Caco-2 (cell line): ENCODE measurements around the gene LDB2. TPM values are rescaled to one million over a fixed set of nuclear protein-coding genes. Genes with fewer than 3 reads are reported as not detected.

Source experiments
- BruUV-seq: library from RNA; stranded (reverse); fragments of 400-500 nt; replicated peaks from 2 replicates; lab custom pipeline; 2021; lab: Mats Ljungman, UMichigan
- CTCF ChIA-PET: fragments of 300-600 bp; sonication (Branson Sonifier 250); formaldehyde crosslinking; loops from one replicate; lab custom pipeline; 2022; ENCODE audit warnings: antibody characterized with exemption; lab: Charles Lee
- POLR2A ChIA-PET: fragments of 300-600 bp; sonication (Branson Sonifier 250); formaldehyde crosslinking; loops from one replicate; lab custom pipeline; 2022; ENCODE audit warnings: antibody characterized with exemption; lab: Charles Lee
- DNase-seq, 2 experiments: peaks; one replicate each; pipeline versions ENCODE4 v3.0.0 to v3.0.0-alpha.2; 2020 to 2022
- H3K27me3 ChIP-seq: replicated peaks from 2 replicates; pipeline ENCODE4 v1.6.0; 2011; ENCODE audit warnings: low read length; ENCODE audit not compliant: control insufficient read depth, insufficient read depth
- H3K36me3 ChIP-seq: 2 replicates; pipeline ENCODE4 v1.5.1; 2011; ENCODE audit warnings: low read length; ENCODE audit not compliant: control insufficient read depth, insufficient read depth
- H3K4me1 ChIP-seq: fragments of 250-450 bp; sonication (Bioruptor Pico); 2 replicates; pipeline ENCODE4 v1.5.1; 2020; ENCODE audit warnings: mild to moderate bottlenecking
- H3K4me3 ChIP-seq: 2 replicates; pipeline ENCODE4 v1.5.1; 2011; ENCODE audit warnings: low read depth, mild to moderate bottlenecking, control low read depth, low read length
- H3K9me3 ChIP-seq: fragments of 250-450 bp; sonication (Bioruptor Pico); 2 replicates; pipeline ENCODE4 v1.5.1; 2020; ENCODE audit warnings: mild to moderate bottlenecking, moderate library complexity
- H3K27ac Mint-ChIP-seq: one replicate; pipeline ENCODE4 v1.8.0; 2022; ENCODE audit warnings: mixed read lengths; ENCODE audit not compliant: unreplicated experiment
- H3K27me3 Mint-ChIP-seq: one replicate; pipeline ENCODE4 v1.8.0; 2022; ENCODE audit warnings: mixed read lengths; ENCODE audit not compliant: insufficient read depth, unreplicated experiment
- H3K36me3 Mint-ChIP-seq: one replicate; pipeline ENCODE4 v1.8.0; 2022; ENCODE audit warnings: mild to moderate bottlenecking, mixed read lengths; ENCODE audit not compliant: insufficient read depth, unreplicated experiment
- H3K4me1 Mint-ChIP-seq: one replicate; pipeline ENCODE4 v1.8.0; 2022; ENCODE audit warnings: low read depth, mixed read lengths; ENCODE audit not compliant: unreplicated experiment
- H3K4me3 Mint-ChIP-seq: one replicate; pipeline ENCODE4 v1.8.0; 2022; ENCODE audit warnings: mild to moderate bottlenecking, moderate library complexity, mixed read lengths; ENCODE audit not compliant: unreplicated experiment
- H3K9me3 Mint-ChIP-seq: one replicate; pipeline ENCODE4 v1.8.0; 2022; ENCODE audit warnings: mixed read lengths; ENCODE audit not compliant: unreplicated experiment
- CTCF ChIP-seq, 2 experiments: fragments of 200-600 bp in 1 of 2; IDR thresholded peaks; 1 replicate in 1 of 2; 2 replicates in 1 of 2; pipeline versions ENCODE4 v1.5.1 to v1.8.0; 2011 to 2022; ENCODE audit warnings: antibody characterized with exemption in 1 of 2, control low read depth in 1 of 2, inconsistent platforms in 1 of 2, low read depth in 1 of 2, low read length in 1 of 2, mild to moderate bottlenecking in 1 of 2, moderate library complexity in 1 of 2; ENCODE audit not compliant: insufficient read depth in 1 of 2, severe bottlenecking in 1 of 2, unreplicated experiment in 1 of 2
- intact Hi-C: fragments of 100-400 bp; cut with micrococcal nuclease; formaldehyde crosslinking; loops from one replicate; pipeline ENCODE4 v1.10.0; 2022; ENCODE audit not compliant: unreplicated experiment
- total RNA-seq: library from RNA; stranded (reverse); gene quantifications from 2 replicates; pipeline ENCODE4 v1.2.3, GENCODE V29; 2022

Gene LDB2
- total RNA-seq, 1 experiment from 2014 or later, result not detected

- Mint-ChIP-seq H3K4me1 (no peaks in the 10 kb centered on the region), H3K4me3 (no peak overlapping the region), H3K27ac (no peak overlapping the region), H3K9me3 (no peaks in the 10 kb centered on the region), H3K27me3 (peaks cover 4% of the 10 kb centered on the region), H3K36me3 (no peaks in the 10 kb centered on the region)
- ChIA-PET POLR2A (no interaction called here), CTCF (no interaction called here)
- intact Hi-C loops, result no loop called here
- no peak for TF ChIP-seq CTCF (IDR thresholded peaks at IDR 0.05; ENCODE audit: insufficient read depth in 1 of 2, low read depth in 1 of 2, low read length in 1 of 2, severe bottlenecking in 1 of 2, unreplicated experiment in 1 of 2)
- DNase-seq, result no peak
- no TSS peak for BruUV-seq
- H3K4me3 ChIP-seq, result no peak overlapping the region
- no peaks in the 10 kb centered on the region; the same call in 1 of the 2 replicates for H3K27me3 ChIP-seq
- no peaks in the 10 kb centered on the region for H3K36me3 ChIP-seq
- no peaks in the 10 kb centered on the region for H3K9me3 ChIP-seq
- no peaks in the 10 kb centered on the region for H3K4me1 ChIP-seq
These were observed 313.4 kb downstream of the LDB2 start for GRCh38 chr4:16585053-16585452.

- DNase-seq, result no peak
These were observed 314.7 kb downstream of the LDB2 start for GRCh38 chr4:16583764-16584163.

GRCh38 chr4:16582526-16582925, 315.9 kb downstream of the LDB2 start:
- H3K9me3 ChIP-seq, result no peaks in the 10 kb centered on the region
- H3K4me1 ChIP-seq, result no peaks in the 10 kb centered on the region
- TF ChIP-seq CTCF (IDR thresholded peaks at IDR 0.05; ENCODE audit: insufficient read depth in 1 of 2, low read depth in 1 of 2, low read length in 1 of 2, severe bottlenecking in 1 of 2, unreplicated experiment in 1 of 2), result no peak
- Mint-ChIP-seq H3K4me3 (no peak overlapping the region), H3K27me3 (peaks cover 8% of the 10 kb centered on the region), H3K4me1 (no peaks in the 10 kb centered on the region), H3K27ac (no peak overlapping the region), H3K9me3 (no peaks in the 10 kb centered on the region), H3K36me3 (no peaks in the 10 kb centered on the region)
- POLR2A ChIA-PET, result no interaction called here
- no peak overlapping the region for H3K4me3 ChIP-seq
- BruUV-seq, result no TSS peak
- intact Hi-C loops, result no loop called here
- H3K36me3 ChIP-seq, result no peaks in the 10 kb centered on the region
- CTCF ChIA-PET, result no interaction called here
- H3K27me3 ChIP-seq, result no peaks in the 10 kb centered on the region; the same call in 1 of the 2 replicates
- peak in 1 of 2 experiments; percentile 15 for DNase-seq

More at GRCh38 chr4:16583764-16584163, 314.7 kb downstream of the LDB2 start:
- H3K4me3 Mint-ChIP-seq, result no peak overlapping the region
- Histone ChIP-seq H3K9me3 (no peaks in the 10 kb centered on the region), H3K36me3 (no peaks in the 10 kb centered on the region), H3K4me1 (no peaks in the 10 kb centered on the region), H3K27me3 (no peaks in the 10 kb centered on the region; the same call in 1 of the 2 replicates), H3K4me3 (no peak overlapping the region)
- no peak for TF ChIP-seq CTCF (IDR thresholded peaks at IDR 0.05; ENCODE audit: insufficient read depth in 1 of 2, low read depth in 1 of 2, low read length in 1 of 2, severe bottlenecking in 1 of 2, unreplicated experiment in 1 of 2)
- BruUV-seq, result no TSS peak
- H3K27ac Mint-ChIP-seq, result no peak overlapping the region
- H3K36me3 Mint-ChIP-seq, result no peaks in the 10 kb centered on the region
- H3K27me3 Mint-ChIP-seq, result peaks cover 8% of the 10 kb centered on the region
- CTCF ChIA-PET, result no interaction called here
- no peaks in the 10 kb centered on the region for H3K9me3 Mint-ChIP-seq
- H3K4me1 Mint-ChIP-seq, result no peaks in the 10 kb centered on the region
- POLR2A ChIA-PET, result no interaction called here
- intact Hi-C loops, result no loop called here
